Ramos (cell line): Measurements from ENCODE around the gene AHCYL2.

Experiments
- in situ Hi-C: fragments of 300-500 bp; cut with MboI; formaldehyde crosslinking; loops from one replicate; pipeline ENCODE4 v1.14.3; 2022; ENCODE audit warnings: low sequenced_read_pairs; ENCODE audit not compliant: unreplicated experiment

The AHCYL2 gene

GRCh38 chr7:129205987-129206785 lies 18.6 kb upstream of the AHCYL2 start:
- in situ Hi-C loops = loop anchor here (10.0 kb wide), 1 partner anchor 301 kb away; no protein-coding TSS in a partner anchor

DNA sequence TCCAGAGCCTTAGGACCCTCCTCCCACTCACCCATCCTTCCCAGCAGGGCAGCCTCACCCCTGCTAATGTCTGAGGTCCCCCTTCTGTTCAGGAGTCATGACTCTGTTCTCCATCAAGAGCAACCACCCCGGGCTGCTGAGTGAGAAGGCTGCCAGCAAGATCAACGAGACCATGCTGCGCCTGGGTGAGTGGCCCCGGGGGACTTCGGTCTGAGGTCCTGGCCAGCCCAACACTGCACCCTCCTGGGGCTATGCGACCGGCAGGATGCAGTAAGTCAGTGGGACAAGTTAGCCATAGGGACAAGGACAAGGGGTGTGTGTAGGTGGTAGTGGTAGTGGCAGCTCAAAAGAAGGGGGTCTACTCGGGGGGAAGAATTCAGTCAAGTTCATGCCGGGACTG lies 16.2 kb upstream of the AHCYL2 start:
- in situ Hi-C loops = loop anchor here (10.0 kb wide), 1 partner anchor 304 kb away; no protein-coding TSS in a partner anchor

- in situ Hi-C loops = loop anchor here (10.0 kb wide), 1 partner anchor 304 kb away; no protein-coding TSS in a partner anchor
Measured at GRCh38 chr7:129209067-129209926, 15.5 kb upstream of the AHCYL2 start.

GRCh38 chr7:129210256-129210988 lies 14.4 kb upstream of the AHCYL2 start:
- in situ Hi-C loops = loop anchor here (5.0 kb wide), 1 partner anchor 53 kb away; no protein-coding TSS in a partner anchor

GRCh38 chr7:129210989-129211312 lies 13.9 kb upstream of the AHCYL2 start:
- in situ Hi-C loops = loop anchor here (5.0 kb wide), 1 partner anchor 54 kb away; no protein-coding TSS in a partner anchor

DNA sequence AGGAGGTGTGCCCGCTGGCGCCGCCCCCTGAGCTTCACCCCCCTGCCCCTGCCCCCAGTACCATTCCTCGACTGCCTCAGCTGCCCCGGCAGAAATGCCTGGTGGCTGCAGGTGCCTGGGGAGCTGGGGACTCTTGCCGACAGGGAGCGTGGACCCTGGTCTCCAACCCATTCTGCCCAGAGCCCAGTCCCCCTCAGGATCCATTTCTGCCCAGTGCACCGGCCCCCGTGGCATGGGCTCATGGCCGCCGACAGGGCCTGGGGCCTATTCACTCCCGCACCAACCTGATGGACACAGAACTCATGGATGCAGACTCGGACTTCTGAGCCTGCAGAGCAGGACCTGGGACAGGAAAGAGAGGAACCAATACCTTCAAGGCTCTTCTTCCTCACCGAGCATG lies 12.7 kb upstream of the AHCYL2 start:
- in situ Hi-C loops = loop anchor here (5.0 kb wide), 1 partner anchor 55 kb away; no protein-coding TSS in a partner anchor

- in situ Hi-C loops = loop anchor here (5.0 kb wide), 1 partner anchor 55 kb away; no protein-coding TSS in a partner anchor
Measured at GRCh38 chr7:129212596-129212995, 12.2 kb upstream of the AHCYL2 start.

DNA sequence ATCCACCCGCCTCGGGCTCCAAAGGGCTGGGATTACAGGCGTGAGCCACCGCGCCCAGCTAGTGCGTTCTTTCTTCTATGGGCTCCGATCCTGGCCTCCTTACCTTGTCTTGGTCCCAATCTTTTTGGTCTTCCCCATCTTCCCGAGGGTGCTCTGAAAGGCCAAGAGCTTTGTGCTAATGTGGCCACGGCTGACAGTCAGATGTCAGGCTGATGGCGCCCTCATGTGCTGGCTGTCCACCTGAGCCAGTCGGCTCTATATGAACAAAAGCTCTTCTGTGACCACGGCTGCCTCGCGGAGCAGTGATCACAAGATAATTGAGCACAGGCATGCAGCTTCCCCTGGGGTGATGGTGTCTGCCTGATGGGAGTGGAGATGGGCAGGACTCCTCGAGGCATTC lies 11.0 kb upstream of the AHCYL2 start:
- in situ Hi-C loops = loop anchor here (5.0 kb wide), 1 partner anchor 57 kb away; no protein-coding TSS in a partner anchor

- in situ Hi-C loops = loop anchor here (5.0 kb wide), 1 partner anchor 82 kb away; no protein-coding TSS in a partner anchor
Measured at GRCh38 chr7:129215691-129216090, 9.1 kb upstream of the AHCYL2 start.

DNA sequence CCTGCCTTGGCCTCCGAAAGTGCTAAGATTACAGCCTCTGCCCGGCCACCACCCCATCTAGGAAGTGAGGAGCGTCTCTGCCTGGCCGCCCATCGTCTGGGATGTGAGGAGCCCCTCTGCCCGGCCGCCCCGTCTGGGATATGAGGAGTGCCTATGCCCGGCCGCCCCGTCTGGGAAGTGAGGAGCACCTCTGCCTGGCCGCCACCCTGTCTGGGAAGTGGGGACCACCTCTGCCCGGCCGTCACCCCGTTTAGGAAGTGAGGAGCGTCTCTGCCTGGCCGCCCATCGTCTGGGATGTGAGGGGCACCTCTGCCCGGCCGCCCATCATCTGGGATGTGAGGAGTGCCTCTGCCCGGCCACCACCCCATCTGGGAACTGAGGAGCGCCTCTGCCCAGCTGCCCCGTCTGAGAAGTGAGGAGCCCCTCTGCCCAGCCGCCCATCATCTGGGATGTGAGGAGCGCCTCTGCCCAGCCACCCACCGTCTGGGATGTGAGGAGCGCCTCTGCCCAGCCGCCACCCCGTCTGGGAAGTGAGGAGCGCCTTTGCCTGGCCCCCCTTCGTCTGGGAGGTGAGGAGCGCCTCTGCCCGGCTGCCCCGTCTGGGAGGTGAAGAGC lies 8.6 kb upstream of the AHCYL2 start:
- in situ Hi-C loops = loop anchor here (5.0 kb wide), 1 partner anchor 81 kb away; no protein-coding TSS in a partner anchor

DNA sequence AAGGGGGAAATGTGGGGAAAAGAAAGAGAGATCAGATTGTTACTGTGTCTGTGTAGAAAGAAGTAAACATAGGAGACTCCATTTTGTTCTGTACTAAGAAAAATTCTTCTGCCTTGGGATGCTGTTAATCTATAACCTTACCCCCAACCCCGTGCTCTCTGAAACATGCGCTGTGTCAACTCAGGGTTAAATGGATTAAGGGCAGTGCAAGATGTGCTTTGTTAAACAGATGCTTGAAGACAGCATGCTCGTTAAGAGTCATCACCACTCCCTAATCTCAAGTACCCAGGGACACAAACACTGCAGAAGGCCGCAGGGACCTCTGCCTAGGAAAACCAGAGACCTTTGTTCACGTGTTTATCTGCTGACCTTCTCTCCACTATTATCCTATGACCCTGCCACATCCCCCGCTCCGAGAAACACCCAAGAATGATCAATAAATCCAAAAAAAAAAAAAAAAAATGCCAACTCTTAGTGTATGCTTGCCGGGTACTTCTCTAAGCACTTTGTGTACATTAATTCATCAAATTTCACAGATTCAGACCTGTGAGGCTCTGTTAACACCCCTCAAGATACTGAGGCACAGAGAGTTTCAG lies 7.9 kb upstream of the AHCYL2 start:
- in situ Hi-C loops = loop anchor here (5.0 kb wide), 1 partner anchor 80 kb away; no protein-coding TSS in a partner anchor

DNA sequence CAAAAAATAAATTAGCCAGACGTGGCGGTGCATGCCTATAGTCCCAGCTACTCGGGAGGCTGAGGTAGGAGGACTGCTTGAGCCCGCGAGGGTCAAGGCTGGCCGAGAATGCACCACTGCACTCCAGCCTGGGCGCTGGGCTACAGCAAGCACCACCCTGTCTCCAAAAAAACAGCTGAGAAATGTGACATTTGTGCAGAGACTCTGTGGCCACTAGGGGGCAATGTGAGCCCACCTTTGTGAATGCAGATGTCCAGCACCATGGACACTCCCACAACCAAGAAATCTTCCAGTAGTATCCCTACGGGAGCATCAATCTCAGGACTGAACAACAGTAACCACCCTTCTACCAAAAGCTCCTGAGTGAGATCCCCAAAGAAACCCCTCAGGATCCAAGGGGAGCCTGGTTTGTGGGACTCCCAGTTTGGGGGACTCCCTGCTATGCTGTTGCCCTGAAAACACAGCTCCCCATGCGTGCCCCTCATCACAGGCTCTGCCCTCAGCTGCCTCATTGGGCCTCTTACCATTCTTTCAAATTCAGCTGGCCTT lies 6.2 kb upstream of the AHCYL2 start:
- in situ Hi-C loops = loop anchor here (5.0 kb wide), 1 partner anchor 79 kb away; no protein-coding TSS in a partner anchor

- in situ Hi-C loops = loop anchor here (5.0 kb wide), 1 partner anchor 78 kb away; no protein-coding TSS in a partner anchor
Measured at GRCh38 chr7:129219166-129219565, 5.7 kb upstream of the AHCYL2 start.

DNA sequence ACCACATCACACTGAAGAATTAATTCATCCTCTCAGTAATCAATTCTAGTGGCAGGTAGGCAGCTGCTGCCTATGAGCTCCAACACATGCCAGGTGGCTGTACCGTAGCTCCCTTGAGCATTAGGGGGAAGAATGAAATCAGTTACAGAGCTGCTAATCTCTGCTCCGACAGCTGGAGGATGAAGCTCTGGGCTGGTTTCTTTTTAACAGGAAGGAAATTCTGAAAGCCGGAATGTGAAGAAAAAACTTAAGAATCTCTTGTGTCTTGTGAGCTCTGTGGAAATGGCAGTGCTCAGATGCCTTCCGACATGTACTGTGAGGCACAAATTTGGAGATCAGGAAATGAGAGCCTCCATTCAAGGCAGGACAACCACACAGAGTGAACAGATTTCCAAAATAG lies 2.8 kb upstream of the AHCYL2 start:
- in situ Hi-C loops = no loop called here

- in situ Hi-C loops = no loop called here
Measured at GRCh38 chr7:129225206-129225930, 538 bp downstream of the AHCYL2 start.

DNA sequence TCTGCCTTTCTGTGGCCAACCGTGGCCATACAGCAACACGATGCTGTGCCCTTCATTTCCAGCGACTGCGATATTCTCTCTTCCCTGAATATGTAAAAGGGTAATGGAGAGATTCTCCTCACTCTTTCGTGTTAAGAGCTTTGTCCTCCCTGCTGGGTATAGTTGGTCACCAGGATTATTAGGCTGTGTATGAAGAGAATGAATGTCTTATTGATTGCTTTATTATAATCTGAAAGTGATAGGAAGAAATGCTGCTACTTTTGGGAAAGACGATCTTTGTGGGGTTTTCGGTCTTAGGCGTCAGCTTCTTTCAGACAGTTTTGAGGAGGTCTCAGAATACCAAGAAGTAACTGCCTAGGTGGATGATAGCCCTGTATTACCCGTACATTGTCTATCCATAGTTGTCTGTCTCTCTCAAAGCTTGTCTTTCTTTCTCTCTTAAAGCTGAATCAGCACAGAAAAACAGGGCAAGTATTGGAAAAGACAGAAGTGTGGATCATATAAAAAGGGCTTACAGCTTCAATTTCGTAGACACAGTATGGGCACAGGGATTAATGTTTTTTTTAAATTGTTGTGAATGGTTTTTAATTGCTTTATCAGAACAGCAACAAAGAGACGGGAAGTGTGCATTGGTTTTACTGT lies 1.2 kb downstream of the AHCYL2 start:
- in situ Hi-C loops = no loop called here

DNA sequence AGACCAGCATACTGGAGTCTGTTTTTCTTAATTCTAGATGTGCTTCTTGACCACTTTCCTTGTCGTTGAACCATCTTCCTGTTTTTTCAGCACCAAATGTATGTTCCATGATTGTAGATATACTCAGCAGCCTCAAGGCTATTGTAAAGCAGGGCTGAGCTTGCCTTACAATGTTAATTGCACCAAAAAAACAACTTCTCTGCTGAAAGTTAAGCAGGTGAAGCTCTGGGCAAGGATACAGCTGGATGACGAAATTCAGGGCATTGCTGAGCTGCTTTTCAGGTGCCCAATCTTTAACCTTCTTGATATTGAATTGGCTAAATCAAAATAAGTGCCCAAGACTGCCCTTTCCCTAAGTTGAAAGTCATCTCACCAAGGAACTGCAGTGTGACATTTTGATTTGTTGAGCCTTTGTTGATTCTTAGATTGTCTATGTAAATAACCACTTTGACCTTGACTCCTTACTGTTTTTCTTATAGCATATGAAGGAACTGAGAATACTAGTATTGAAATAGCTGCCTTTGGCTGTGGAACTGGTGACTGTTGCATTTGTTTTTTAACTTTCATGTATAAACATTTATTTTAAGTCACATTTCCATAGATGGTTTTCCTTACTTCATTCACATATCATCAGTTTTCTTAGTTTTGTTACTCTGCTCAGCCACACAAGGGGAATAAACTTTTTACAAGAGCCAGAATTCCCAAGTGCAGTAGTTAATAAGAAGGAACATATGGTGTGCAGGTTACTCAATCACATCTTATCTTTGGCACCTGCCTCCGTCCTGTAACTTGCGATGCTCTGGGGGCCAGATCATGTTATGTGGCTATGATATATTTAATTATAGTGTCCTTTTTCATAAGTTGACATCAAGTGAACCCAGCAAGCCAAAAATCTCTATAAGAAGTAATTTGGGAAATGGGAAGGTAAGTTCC lies 3.1 kb downstream of the AHCYL2 start:
- in situ Hi-C loops = no loop called here
